Measurements from ENCODE around the gene PLB1. TPM values are rescaled to one million over a fixed set of nuclear protein-coding genes. Genes with fewer than 3 reads are reported as not detected.
A peak's percentile ranks its signal among the peaks of the same experiment; 100 is the strongest.

PLB1 gene
- total and polyA plus RNA-seq, 3 experiments from 2014 or later = 0.16 to 0.39 (median 0.35) TPM

GRCh38 chr2:28649481-28650265 is 153.8 kb downstream of the PLB1 start:
- no peaks in the 10 kb centered on the region for H3K9me3 Mint-ChIP-seq
- H3K4me1 Mint-ChIP-seq = peaks cover 12 to 16% (median 12%) of the 10 kb centered on the region in 3 donors
- Histone ChIP-seq H3K27ac (ENCODE audit: low read depth, low read length) (no peak overlapping the region), H3K4me3 (ENCODE audit: low read length) (no peak overlapping the region), H3K9me3 (ENCODE audit: low read length) (no peaks in the 10 kb centered on the region), H3K27me3 (ENCODE audit: insufficient read depth, low read length, poor library complexity, severe bottlenecking) (no peaks in the 10 kb centered on the region), H3K36me3 (ENCODE audit: insufficient read depth, low read length) (no peaks in the 10 kb centered on the region), H3K4me1 (ENCODE audit: insufficient read depth, low read length) (no peaks in the 10 kb centered on the region)
- H3K36me3 Mint-ChIP-seq = no peaks in the 10 kb centered on the region
- CTCF ChIA-PET = no interaction called here
- H3K27me3 Mint-ChIP-seq = no peaks in the 10 kb centered on the region
- no peak for DNase-seq
- H3K27ac Mint-ChIP-seq = peak overlapping the region in 6 of 8 donors; percentile 18 to 63 (median 54)
- H3K4me3 Mint-ChIP-seq = peak overlapping the region in 2 of 7 donors; percentile 10 to 40
- POLR2A ChIA-PET = interaction anchor here (0.6 kb wide), 1 partner anchor 142 kb away, joined by 3 read pairs; no protein-coding TSS in a partner anchor

DNA sequence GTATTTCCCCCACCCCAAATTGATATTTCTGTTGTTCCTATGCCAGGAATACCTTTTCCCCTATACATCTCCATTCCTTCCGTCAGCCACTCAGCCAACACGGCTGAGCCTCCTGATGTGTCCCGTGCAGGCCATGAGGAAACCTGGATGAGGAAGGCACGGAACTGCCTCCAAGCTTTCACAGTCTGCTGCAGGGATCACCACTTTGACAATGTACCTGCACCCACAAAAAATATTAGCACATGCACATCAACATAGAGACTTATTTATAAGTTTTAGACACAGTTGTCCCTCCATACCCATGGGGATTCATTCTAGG is 154.4 kb downstream of the PLB1 start:
- H3K27ac ChIP-seq (ENCODE audit: low read depth, low read length) = no peak overlapping the region
- H3K4me1 ChIP-seq (ENCODE audit: insufficient read depth, low read length) = no peaks in the 10 kb centered on the region
- H3K36me3 ChIP-seq (ENCODE audit: insufficient read depth, low read length) = no peaks in the 10 kb centered on the region
- peaks cover 12 to 16% (median 12%) of the 10 kb centered on the region in 3 donors for H3K4me1 Mint-ChIP-seq
- H3K27me3 ChIP-seq (ENCODE audit: insufficient read depth, low read length, poor library complexity, severe bottlenecking) = no peaks in the 10 kb centered on the region
- H3K9me3 Mint-ChIP-seq = no peaks in the 10 kb centered on the region
- no peaks in the 10 kb centered on the region for H3K9me3 ChIP-seq (ENCODE audit: low read length)
- no peak for DNase-seq
- no peaks in the 10 kb centered on the region for H3K27me3 Mint-ChIP-seq
- POLR2A ChIA-PET = interaction anchor here (0.6 kb wide), 1 partner anchor 142 kb away, joined by 3 read pairs; no protein-coding TSS in a partner anchor
- CTCF ChIA-PET = no interaction called here
- H3K36me3 Mint-ChIP-seq = no peaks in the 10 kb centered on the region
- no peak overlapping the region for H3K27ac Mint-ChIP-seq
- H3K4me3 Mint-ChIP-seq = peak overlapping the region in 2 of 7 donors; percentile 2 to 10
- H3K4me3 ChIP-seq (ENCODE audit: low read length) = no peak overlapping the region

DNA sequence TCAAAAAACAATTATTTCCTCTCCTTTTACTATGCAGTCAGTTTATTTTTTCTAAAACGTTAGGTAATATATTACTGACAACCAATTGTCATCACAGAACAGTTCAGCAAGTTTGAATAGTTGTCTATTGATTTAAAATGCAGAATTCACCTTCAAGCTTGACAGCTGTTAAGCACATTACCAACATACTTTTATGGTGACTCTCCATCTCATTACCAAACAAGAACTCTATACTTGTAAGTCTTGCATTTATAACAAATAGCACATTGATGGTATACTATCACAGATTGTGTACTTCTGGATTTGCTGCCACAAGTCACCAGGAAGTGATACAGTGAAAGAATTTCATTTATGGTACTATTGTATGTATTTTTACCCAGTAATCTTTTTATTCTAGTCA is 156.4 kb downstream of the PLB1 start:
- Histone ChIP-seq H3K27me3 (ENCODE audit: insufficient read depth, low read length, poor library complexity, severe bottlenecking) (no peaks in the 10 kb centered on the region), H3K4me3 (ENCODE audit: low read length) (no peak overlapping the region), H3K36me3 (ENCODE audit: insufficient read depth, low read length) (no peaks in the 10 kb centered on the region), H3K9me3 (ENCODE audit: low read length) (no peaks in the 10 kb centered on the region), H3K4me1 (ENCODE audit: insufficient read depth, low read length) (no peaks in the 10 kb centered on the region), H3K27ac (ENCODE audit: low read depth, low read length) (no peak overlapping the region)
- Mint-ChIP-seq H3K9me3 (no peaks in the 10 kb centered on the region), H3K27ac (no peak overlapping the region), H3K27me3 (no peaks in the 10 kb centered on the region), H3K36me3 (peaks cover 0 to 1% (median 0%) of the 10 kb centered on the region in 3 donors), H3K4me1 (peaks cover 13 to 23% (median 21%) of the 10 kb centered on the region in 3 donors), H3K4me3 (no peak overlapping the region)
- ChIA-PET POLR2A (no interaction called here), CTCF (no interaction called here)
- no peak for DNase-seq

- Histone ChIP-seq H3K4me3 (ENCODE audit: low read length) (no peak overlapping the region), H3K4me1 (ENCODE audit: insufficient read depth, low read length) (no peaks in the 10 kb centered on the region), H3K27ac (ENCODE audit: low read depth, low read length) (no peak overlapping the region), H3K27me3 (ENCODE audit: insufficient read depth, low read length, poor library complexity, severe bottlenecking) (no peaks in the 10 kb centered on the region), H3K9me3 (ENCODE audit: low read length) (no peaks in the 10 kb centered on the region), H3K36me3 (ENCODE audit: insufficient read depth, low read length) (no peaks in the 10 kb centered on the region)
- Mint-ChIP-seq H3K9me3 (peaks cover 0 to 2% (median 0%) of the 10 kb centered on the region in 5 donors), H3K4me1 (peaks cover 18 to 34% (median 29%) of the 10 kb centered on the region in 3 donors), H3K27ac (peak overlapping the region in 3 of 8 donors; percentile 13 to 39 (median 24)), H3K36me3 (peaks cover 0 to 10% (median 0%) of the 10 kb centered on the region in 3 donors), H3K4me3 (no peak overlapping the region), H3K27me3 (no peaks in the 10 kb centered on the region)
- POLR2A ChIA-PET = no interaction called here
- no peak for DNase-seq
- CTCF ChIA-PET = no interaction called here
These were observed 158.2 kb downstream of the PLB1 start for GRCh38 chr2:28653892-28654662.

GRCh38 chr2:28654663-28655320 is 158.9 kb downstream of the PLB1 start:
- POLR2A ChIA-PET = no interaction called here
- CTCF ChIA-PET = interaction anchor here (1.2 to 1.5 kb wide), 2 partner anchors 23 to 61 kb away, joined by 3 to 4 read pairs; no protein-coding TSS in a partner anchor
- no peak for DNase-seq
- Mint-ChIP-seq H3K27me3 (no peaks in the 10 kb centered on the region), H3K9me3 (peaks cover 0 to 5% (median 0%) of the 10 kb centered on the region in 5 donors), H3K36me3 (peaks cover 0 to 18% (median 0%) of the 10 kb centered on the region in 3 donors), H3K4me1 (peaks cover 11 to 27% (median 22%) of the 10 kb centered on the region in 3 donors), H3K27ac (peak overlapping the region in 3 of 8 donors; percentile 13 to 58 (median 24)), H3K4me3 (no peak overlapping the region)
- H3K4me1 ChIP-seq (ENCODE audit: insufficient read depth, low read length) = no peaks in the 10 kb centered on the region
- H3K4me3 ChIP-seq (ENCODE audit: low read length) = no peak overlapping the region
- no peaks in the 10 kb centered on the region for H3K27me3 ChIP-seq (ENCODE audit: insufficient read depth, low read length, poor library complexity, severe bottlenecking)
- H3K36me3 ChIP-seq (ENCODE audit: insufficient read depth, low read length) = no peaks in the 10 kb centered on the region
- H3K9me3 ChIP-seq (ENCODE audit: low read length) = no peaks in the 10 kb centered on the region
- H3K27ac ChIP-seq (ENCODE audit: low read depth, low read length) = no peak overlapping the region

DNA sequence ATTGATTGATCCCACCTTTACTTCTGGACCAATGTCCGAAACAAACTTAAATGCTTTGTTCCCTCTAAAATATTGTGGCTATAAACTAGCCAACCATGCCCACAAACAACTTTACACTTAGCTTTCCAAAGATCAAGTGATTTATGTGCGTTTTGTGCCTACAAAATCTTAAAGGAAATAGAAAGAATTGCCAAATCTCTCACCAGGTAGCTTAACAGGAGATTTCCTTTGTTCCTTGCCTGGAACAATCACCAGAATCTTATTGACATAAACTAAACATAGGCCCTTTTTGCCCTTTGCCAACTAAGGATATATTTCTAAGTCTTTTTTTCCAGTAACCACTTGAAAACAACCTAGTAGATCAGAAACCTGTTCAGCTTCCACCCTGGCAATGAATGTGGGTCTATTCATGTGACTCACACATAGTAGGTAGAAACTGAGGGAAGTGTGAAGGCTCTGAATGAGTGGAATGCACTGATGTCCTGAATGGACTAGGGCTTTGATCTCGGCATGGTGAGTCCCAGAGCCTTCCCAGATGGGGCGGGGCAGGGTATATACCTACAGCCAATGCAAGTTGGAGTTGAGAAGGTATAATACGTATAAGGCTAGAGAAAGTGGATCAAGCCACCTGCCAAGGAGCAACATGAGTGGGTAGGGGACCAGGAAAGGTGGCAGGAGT is 161.2 kb downstream of the PLB1 start:
- POLR2A ChIA-PET = no interaction called here
- H3K27me3 Mint-ChIP-seq = no peaks in the 10 kb centered on the region
- Histone ChIP-seq H3K9me3 (ENCODE audit: low read length) (no peaks in the 10 kb centered on the region), H3K36me3 (ENCODE audit: insufficient read depth, low read length) (no peaks in the 10 kb centered on the region), H3K27me3 (ENCODE audit: insufficient read depth, low read length, poor library complexity, severe bottlenecking) (no peaks in the 10 kb centered on the region), H3K4me3 (ENCODE audit: low read length) (no peak overlapping the region), H3K4me1 (ENCODE audit: insufficient read depth, low read length) (no peaks in the 10 kb centered on the region), H3K27ac (ENCODE audit: low read depth, low read length) (no peak overlapping the region)
- peaks cover 0 to 5% (median 0%) of the 10 kb centered on the region in 5 donors for H3K9me3 Mint-ChIP-seq
- H3K27ac Mint-ChIP-seq = no peak overlapping the region
- no peak for DNase-seq
- peaks cover 6 to 21% (median 17%) of the 10 kb centered on the region in 3 donors for H3K4me1 Mint-ChIP-seq
- CTCF ChIA-PET = no interaction called here
- H3K4me3 Mint-ChIP-seq = peak overlapping the region in 1 of 7 donors; percentile 57
- peaks cover 0 to 18% (median 0%) of the 10 kb centered on the region in 3 donors for H3K36me3 Mint-ChIP-seq

DNA sequence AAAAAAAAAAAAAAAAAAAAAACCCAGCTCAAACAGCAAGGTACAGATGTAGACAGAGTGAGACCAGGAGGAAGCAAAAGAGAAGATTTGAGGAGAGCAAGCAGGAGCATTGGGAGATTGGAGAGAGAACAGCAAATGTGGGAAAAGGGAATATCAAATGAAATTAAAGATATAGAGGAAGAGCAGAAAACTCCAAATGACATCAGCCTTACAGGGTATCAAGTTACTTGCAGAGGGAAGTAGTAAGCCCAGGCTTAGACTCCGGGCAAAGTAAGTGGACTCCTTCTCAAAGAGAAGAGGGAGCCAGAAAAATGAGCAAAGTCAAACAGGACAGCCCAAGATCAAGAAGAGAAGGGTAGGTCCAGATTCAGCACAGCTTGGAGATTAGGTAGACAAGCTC is 162.5 kb downstream of the PLB1 start:
- ChIA-PET CTCF (no interaction called here), POLR2A (no interaction called here)
- no peaks in the 10 kb centered on the region for H3K9me3 ChIP-seq (ENCODE audit: low read length)
- peaks cover 0 to 5% (median 0%) of the 10 kb centered on the region in 5 donors for H3K9me3 Mint-ChIP-seq
- no peaks in the 10 kb centered on the region for H3K27me3 Mint-ChIP-seq
- no peak overlapping the region for H3K4me3 ChIP-seq (ENCODE audit: low read length)
- H3K4me1 Mint-ChIP-seq = peaks cover 6 to 21% (median 17%) of the 10 kb centered on the region in 3 donors
- no peak for DNase-seq
- no peaks in the 10 kb centered on the region for H3K36me3 ChIP-seq (ENCODE audit: insufficient read depth, low read length)
- peak overlapping the region in 3 of 8 donors; percentile 5 to 75 (median 48) for H3K27ac Mint-ChIP-seq
- H3K36me3 Mint-ChIP-seq = peaks cover 0 to 18% (median 0%) of the 10 kb centered on the region in 3 donors
- H3K4me3 Mint-ChIP-seq = no peak overlapping the region
- no peaks in the 10 kb centered on the region for H3K4me1 ChIP-seq (ENCODE audit: insufficient read depth, low read length)
- H3K27ac ChIP-seq (ENCODE audit: low read depth, low read length) = no peak overlapping the region
- H3K27me3 ChIP-seq (ENCODE audit: insufficient read depth, low read length, poor library complexity, severe bottlenecking) = no peaks in the 10 kb centered on the region
